H1 (cell line): Measurements from ENCODE around the gene SMARCB1.

ENCODE experiments used
- CEBPB ChIP-seq: IDR thresholded peaks from 2 replicates; pipeline ENCODE4 v1.6.1; 2012; ENCODE audit warnings: low read depth, low read length
- CHD2 ChIP-seq: IDR thresholded peaks from 2 replicates; pipeline ENCODE4 v1.6.1; 2012; ENCODE audit warnings: low read length, improper control_type of control experiment
- CREB1 ChIP-seq: IDR thresholded peaks from 2 replicates; pipeline ENCODE4 v1.6.1; 2012; ENCODE audit warnings: inconsistent platforms
- CTCF ChIP-seq, 3 experiments: IDR thresholded peaks; 1 replicate in 2 of 3; 2 replicates in 1 of 3; pipeline versions ENCODE4 v1.5.1 to v1.6.1; 2011; ENCODE audit warnings: low read length in 3 of 3, mild to moderate bottlenecking in 3 of 3, inconsistent platforms in 2 of 3, low read depth in 1 of 3, moderate library complexity in 1 of 3; ENCODE audit not compliant: insufficient read depth in 1 of 3; ENCODE audit errors: control extremely low read depth in 1 of 3
- EP300 ChIP-seq, 2 experiments: IDR thresholded peaks; 1 replicate in 1 of 2; 2 replicates in 1 of 2; pipeline ENCODE4 v1.6.1; 2011 to 2012; ENCODE audit warnings: low read depth in 2 of 2, low read length in 2 of 2, mild to moderate bottlenecking in 2 of 2, borderline replicate concordance in 1 of 2, inconsistent platforms in 1 of 2, moderate library complexity in 1 of 2
- EZH2 ChIP-seq: fragments of 200-600 bp; sonication (generic); IDR thresholded peaks from 2 replicates; pipeline ENCODE4 v1.7.1; 2012; ENCODE audit warnings: low read depth, mild to moderate bottlenecking, moderate library complexity, low read length, inconsistent platforms; ENCODE audit not compliant: severe bottlenecking
- JUN ChIP-seq: IDR thresholded peaks from 2 replicates; pipeline ENCODE4 v1.6.1; 2011; ENCODE audit warnings: low read depth, mild to moderate bottlenecking, improper control_type of control experiment, low read length
- MAFK ChIP-seq: IDR thresholded peaks from 2 replicates; pipeline ENCODE4 v1.6.1; 2012; ENCODE audit warnings: low read depth, mild to moderate bottlenecking, improper control_type of control experiment, low read length
- POLR2A ChIP-seq, 2 experiments: IDR thresholded peaks; 1 replicate in 1 of 2; 2 replicates in 1 of 2; pipeline ENCODE4 v1.6.1; 2011; ENCODE audit warnings: low read depth in 2 of 2, low read length in 2 of 2, mild to moderate bottlenecking in 2 of 2; ENCODE audit errors: control extremely low read depth in 1 of 2
- POLR2AphosphoS5 ChIP-seq: IDR thresholded peaks from 2 replicates; pipeline ENCODE4 v1.6.1; 2011; ENCODE audit warnings: low read depth, low read length
- SIN3A ChIP-seq, 2 experiments: IDR thresholded peaks in 1 of 2; conservative IDR thresholded peaks in 1 of 2; 2 replicates each; pipeline ENCODE4 v1.6.1; 2011 to 2012; ENCODE audit warnings: low read length in 2 of 2, improper control_type of control experiment in 1 of 2, low read depth in 1 of 2, mild to moderate bottlenecking in 1 of 2
- SRF ChIP-seq: IDR thresholded peaks from 2 replicates; pipeline ENCODE4 v1.6.1; 2011; ENCODE audit warnings: mild to moderate bottlenecking, low read depth, low read length, moderate library complexity

- TF ChIP-seq CEBPB, result no peak
- no peak for TF ChIP-seq EP300 (IDR thresholded peaks at IDR 0.05; ENCODE audit: borderline replicate concordance in 1 of 2, low read depth in 2 of 2, low read length in 2 of 2)
- no peak for TF ChIP-seq CREB1
- no peak for TF ChIP-seq SRF
- TF ChIP-seq CTCF (IDR thresholded peaks at IDR 0.05; ENCODE audit: control extremely low read depth in 1 of 3, insufficient read depth in 1 of 3, low read depth in 1 of 3, low read length in 3 of 3), result no peak
- TF ChIP-seq SIN3A (conservative IDR thresholded peaks at IDR 0.05 in 1 of 2, IDR thresholded peaks at IDR 0.05 in 1 of 2; ENCODE audit: low read depth in 1 of 2, low read length in 2 of 2), result no peak
- TF ChIP-seq MAFK, result no peak
- no peak for TF ChIP-seq EZH2
- TF ChIP-seq POLR2A (IDR thresholded peaks at IDR 0.05; ENCODE audit: control extremely low read depth in 1 of 2, low read depth in 2 of 2, low read length in 2 of 2), result peak in 1 of 2 experiments; percentile 96; a peak in 2 of 3 replicates
- TF ChIP-seq CHD2, result no peak
- TF ChIP-seq POLR2AphosphoS5, result peak; percentile 84
- TF ChIP-seq JUN, result no peak
Observed at GRCh38 chr22:23786752-23787599, at the start of gene SMARCB1.
